A549 (cell line): ENCODE results near the gene KLHL36. TPM values are rescaled to one million over a fixed set of nuclear protein-coding genes. Genes with fewer than 3 reads are reported as not detected.

Experiments used
- ATAC-seq, 2 experiments: fragments of 200-7000 bp in 1 of 2; fragments of >200 bp in 1 of 2; cut with Nextera tagmentation in 1 of 2; cut with Tn5 transposase in 1 of 2; 3 replicates each; pipeline versions ENCODE4 v1.8.0 to v1.9.1; 2018 to 2020; ENCODE audit warnings: mild to moderate bottlenecking in 1 of 2, moderate library complexity in 1 of 2
- CTCF ChIA-PET: fragments of 300-600 bp; sonication (Branson Sonifier 250); formaldehyde crosslinking; extraction: SDS; loops from one replicate; lab custom pipeline; 2021; ENCODE audit warnings: antibody characterized with exemption, inconsistent platforms; lab: Yijun Ruan, JAX
- POLR2A ChIA-PET: fragments of 350-600 bp; formaldehyde crosslinking; extraction: SDS; loops from one replicate; lab custom pipeline; 2021; ENCODE audit warnings: antibody characterized with exemption, inconsistent platforms; lab: Yijun Ruan, JAX
- DNase-seq, 2 experiments: peaks; one replicate each; pipeline versions ENCODE4 v3.0.0 to v3.0.0-alpha.2; 2011 to 2016; ENCODE audit warnings: low read depth in 1 of 2, low spot score in 1 of 2
- FAIRE-seq: peaks from 2 replicates; lab custom pipeline; 2011; peaks lifted over from hg19 to GRCh38; lab: Jason Lieb, UNC
- H3K27ac ChIP-seq, 2 experiments: fragments of >200 bp; sonication (Bioruptor Twin); formaldehyde crosslinking; 3 replicates each; pipeline ENCODE4 v1.5.1; 2016 to 2017
- H3K4me1 ChIP-seq: fragments of >200 bp; sonication (Bioruptor Twin); formaldehyde crosslinking; 3 replicates; pipeline ENCODE4 v1.6.1; 2016
- H3K4me2 ChIP-seq: fragments of >200 bp; sonication (Bioruptor Twin); formaldehyde crosslinking; 3 replicates; pipeline ENCODE4 v1.6.1; 2016
- H3K4me3 ChIP-seq: fragments of >200 bp; sonication (Bioruptor Twin); formaldehyde crosslinking; 3 replicates; pipeline ENCODE4 v1.5.1; 2016
- H3K9me3 ChIP-seq: fragments of >200 bp; sonication (Bioruptor Twin); formaldehyde crosslinking; 3 replicates; pipeline ENCODE4 v1.6.1; 2016
- BHLHE40 ChIP-seq: IDR thresholded peaks from 2 replicates; pipeline ENCODE4 v1.6.1; 2012; ENCODE audit warnings: low read depth, low read length, inconsistent platforms
- CBX2 ChIP-seq: fragments of 200-600 bp; sonication (generic); IDR thresholded peaks from 2 replicates; pipeline ENCODE4 v1.6.1; 2016; ENCODE audit warnings: low read depth, mild to moderate bottlenecking, borderline replicate concordance
- CEBPB ChIP-seq, 2 experiments: fragments of >200 bp in 1 of 2; sonication (Bioruptor Twin) in 1 of 2; formaldehyde crosslinking in 1 of 2; IDR thresholded peaks; 2 replicates each; pipeline ENCODE4 v1.6.1; 2012 to 2016
- CHD2 ChIP-seq: fragments of 150-350 bp; IDR thresholded peaks from 2 replicates; pipeline ENCODE4 v1.6.1; 2014; ENCODE audit warnings: low read length; ENCODE audit not compliant: partially characterized antibody
- CHD4 ChIP-seq: fragments of 200-600 bp; sonication (generic); IDR thresholded peaks from 2 replicates; pipeline ENCODE4 v1.6.1; 2016; ENCODE audit warnings: antibody characterized with exemption, mild to moderate bottlenecking, borderline replicate concordance
- EP300 ChIP-seq, 2 experiments: fragments of >200 bp; sonication (Bioruptor Twin); formaldehyde crosslinking; IDR thresholded peaks; 2 replicates in 1 of 2; 3 replicates in 1 of 2; pipeline ENCODE4 v1.6.1; 2016 to 2017
- FOXS1 ChIP-seq: fragments of 250-450 bp; sonication (Bioruptor Pico); IDR thresholded peaks from 2 replicates; pipeline ENCODE4 v1.5.0; 2020; ENCODE audit warnings: mild to moderate bottlenecking, moderate library complexity
- HOXA7 ChIP-seq: fragments of 250-450 bp; sonication (Bioruptor Pico); IDR thresholded peaks from 2 replicates; pipeline ENCODE4 v1.5.0; 2020; ENCODE audit warnings: mild to moderate bottlenecking, moderate library complexity
- JUN ChIP-seq, 2 experiments: fragments of >200 bp; sonication (Bioruptor Twin); formaldehyde crosslinking; IDR thresholded peaks; 2 replicates in 1 of 2; 3 replicates in 1 of 2; pipeline ENCODE4 v1.6.1; 2016 to 2017
- JUNB ChIP-seq: fragments of >200 bp; sonication (Bioruptor Twin); formaldehyde crosslinking; IDR thresholded peaks from 2 replicates; pipeline ENCODE4 v1.6.1; 2016
- KDM5A ChIP-seq: fragments of 200-600 bp; sonication (generic); IDR thresholded peaks from 2 replicates; pipeline ENCODE4 v1.6.1; 2016; ENCODE audit warnings: antibody characterized with exemption, mild to moderate bottlenecking
- MYC ChIP-seq: IDR thresholded peaks from 2 replicates; pipeline ENCODE4 v1.6.1; 2012; ENCODE audit warnings: mild to moderate bottlenecking, inconsistent platforms, low read length, improper control_type of control experiment, borderline replicate concordance
- NR3C1 ChIP-seq: fragments of >200 bp; sonication (Bioruptor Twin); formaldehyde crosslinking; IDR thresholded peaks from 3 replicates; pipeline ENCODE4 v1.6.1; 2017
- PHF8 ChIP-seq: fragments of 200-600 bp; sonication (generic); IDR thresholded peaks from 2 replicates; pipeline ENCODE4 v1.6.1; 2016; ENCODE audit warnings: low read depth, mild to moderate bottlenecking, antibody characterized with exemption, moderate library complexity, borderline replicate concordance
- POLR2A ChIP-seq: IDR thresholded peaks from 2 replicates; pipeline ENCODE4 v1.6.1; 2012; ENCODE audit warnings: mild to moderate bottlenecking, low read length
- RARB ChIP-seq: fragments of 250-450 bp; sonication (Bioruptor Pico); IDR thresholded peaks from 2 replicates; pipeline ENCODE4 v1.8.0; 2021; ENCODE audit warnings: mild to moderate bottlenecking, moderate library complexity
- RNF2 ChIP-seq: fragments of 200-600 bp; sonication (generic); IDR thresholded peaks from 2 replicates; pipeline ENCODE4 v1.6.1; 2016; ENCODE audit warnings: low read depth, mild to moderate bottlenecking, antibody characterized with exemption, moderate library complexity, borderline replicate concordance
- SREBF2 ChIP-seq: fragments of 450-650 bp; IDR thresholded peaks from 2 replicates; pipeline ENCODE4 v1.6.1; 2014; ENCODE audit warnings: mild to moderate bottlenecking, moderate library complexity
- TFCP2L1 ChIP-seq: fragments of 250-450 bp; sonication (Bioruptor Pico); IDR thresholded peaks from 2 replicates; pipeline ENCODE4 v1.5.0; 2021; ENCODE audit warnings: mild to moderate bottlenecking
- ZFP36 ChIP-seq: fragments of 450-650 bp; IDR thresholded peaks from 2 replicates; pipeline ENCODE4 v1.6.1; 2014; ENCODE audit warnings: borderline replicate concordance; ENCODE audit not compliant: partially characterized antibody
- WGBS: methylation state at CpG from one replicate; pipeline ENCODE4 v1.1.6; 2017; ENCODE audit errors: missing lambda C conversion rate; 5-methylcytosine and 5-hydroxymethylcytosine counted together
- polyA plus RNA-seq, 4 experiments: library from polyadenylated mRNA; depleted of rRNA in 3 of 4; stranded (reverse); fragments of >200 nt; fragmentation: RNase III in 1 of 4; extraction: RNeasy Plus Mini Kit Qiagen cat#74134 plus additional on column Dnase treatment in 1 of 4; gene quantifications; 2 replicates in 3 of 4; 3 replicates in 1 of 4; pipeline ENCODE4 v1.2.3, GENCODE V29; 2011 to 2017
- TF ChIP-seq, protein P1 (sequence below): IDR thresholded peaks from 2 replicates; pipeline ENCODE4 v1.6.1; 2012
- TF ChIP-seq, protein P2 (sequence below): fragments of >200 bp; sonication (Bioruptor Twin); formaldehyde crosslinking; IDR thresholded peaks from 3 replicates; pipeline ENCODE4 v1.6.1; 2016
- TF ChIP-seq, protein P3 (sequence below): fragments of 200-600 bp; sonication (generic); IDR thresholded peaks from 2 replicates; pipeline ENCODE4 v1.6.1; 2016; ENCODE audit warnings: antibody characterized with exemption, mild to moderate bottlenecking, moderate library complexity
- TF ChIP-seq, protein P4 (sequence below): fragments of 250-450 bp; sonication (Bioruptor Pico); IDR thresholded peaks from 2 replicates; pipeline ENCODE4 v1.5.0; 2020; ENCODE audit warnings: low read depth, mild to moderate bottlenecking, moderate library complexity

KLHL36 gene
- polyA plus RNA-seq, 2 of the 4 experiments (the other 2 are of a cell fraction) = 20.0 to 21.0 TPM

DNA sequence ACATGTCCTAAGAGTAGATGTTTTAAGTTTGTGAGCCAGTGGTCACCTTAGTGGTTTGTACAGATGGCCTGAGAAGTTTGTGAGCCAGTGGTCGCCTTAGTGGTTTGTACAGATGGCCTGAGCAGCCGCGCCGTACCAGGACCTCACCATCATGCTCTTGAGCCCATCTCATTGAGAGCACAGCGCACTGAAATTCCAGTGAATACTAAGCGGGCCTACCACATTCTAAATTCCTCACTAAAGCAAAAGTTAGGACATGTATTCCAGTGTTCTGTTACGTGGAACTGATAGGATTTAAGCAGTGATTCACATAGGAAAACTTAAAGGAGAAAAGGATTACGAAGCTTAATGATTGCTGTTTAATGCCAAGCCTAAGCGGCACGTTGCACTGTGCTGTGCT lies 55.4 kb downstream of the KLHL36 start:
- DNase-seq (no peak), FAIRE-seq (no peak), ATAC-seq (no peak)
- WGBS = 88% methylated on average over 10 of the region's 10 CpGs
- peaks cover 46% of the 10 kb centered on the region for H3K4me1 ChIP-seq
- H3K4me3 ChIP-seq = no peak overlapping the region
- POLR2A ChIA-PET = interaction anchor here (1.1 kb wide), 1 partner anchor 9 kb away, joined by 3 read pairs; no protein-coding TSS in a partner anchor
- H3K4me2 ChIP-seq = no peak overlapping the region
- no peak overlapping the region for H3K27ac ChIP-seq
- TF ChIP-seq HOXA7 (CRISPR knock-in tag) = no peak
- TF ChIP-seq EP300 (IDR thresholded peaks at IDR 0.05) = no peak
- no peak for TF ChIP-seq KDM5A
- no peak for TF ChIP-seq BHLHE40
- TF ChIP-seq, protein P1, sequence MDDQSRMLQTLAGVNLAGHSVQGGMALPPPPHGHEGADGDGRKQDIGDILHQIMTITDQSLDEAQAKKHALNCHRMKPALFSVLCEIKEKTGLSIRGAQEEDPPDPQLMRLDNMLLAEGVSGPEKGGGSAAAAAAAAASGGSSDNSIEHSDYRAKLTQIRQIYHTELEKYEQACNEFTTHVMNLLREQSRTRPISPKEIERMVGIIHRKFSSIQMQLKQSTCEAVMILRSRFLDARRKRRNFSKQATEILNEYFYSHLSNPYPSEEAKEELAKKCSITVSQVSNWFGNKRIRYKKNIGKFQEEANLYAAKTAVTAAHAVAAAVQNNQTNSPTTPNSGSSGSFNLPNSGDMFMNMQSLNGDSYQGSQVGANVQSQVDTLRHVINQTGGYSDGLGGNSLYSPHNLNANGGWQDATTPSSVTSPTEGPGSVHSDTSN = no peak
- TF ChIP-seq, protein P2, sequence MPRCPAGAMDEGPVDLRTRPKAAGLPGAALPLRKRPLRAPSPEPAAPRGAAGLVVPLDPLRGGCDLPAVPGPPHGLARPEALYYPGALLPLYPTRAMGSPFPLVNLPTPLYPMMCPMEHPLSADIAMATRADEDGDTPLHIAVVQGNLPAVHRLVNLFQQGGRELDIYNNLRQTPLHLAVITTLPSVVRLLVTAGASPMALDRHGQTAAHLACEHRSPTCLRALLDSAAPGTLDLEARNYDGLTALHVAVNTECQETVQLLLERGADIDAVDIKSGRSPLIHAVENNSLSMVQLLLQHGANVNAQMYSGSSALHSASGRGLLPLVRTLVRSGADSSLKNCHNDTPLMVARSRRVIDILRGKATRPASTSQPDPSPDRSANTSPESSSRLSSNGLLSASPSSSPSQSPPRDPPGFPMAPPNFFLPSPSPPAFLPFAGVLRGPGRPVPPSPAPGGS = no peak
- TF ChIP-seq FOXS1 (CRISPR knock-in tag) = no peak
- TF ChIP-seq CBX2 = no peak
- no peak for TF ChIP-seq SREBF2
- no peak for TF ChIP-seq ZFP36
- TF ChIP-seq RNF2 = no peak
- no peak for TF ChIP-seq CEBPB (IDR thresholded peaks at IDR 0.05)
- TF ChIP-seq MYC = no peak
- TF ChIP-seq JUNB = no peak
- H3K9me3 ChIP-seq = no peaks in the 10 kb centered on the region
- CTCF ChIA-PET = interaction anchor here (0.9 to 5.1 kb wide), 7 partner anchors 8 to 51 kb away, joined by 3 to 40 read pairs (median 3); no protein-coding TSS in a partner anchor

DNA sequence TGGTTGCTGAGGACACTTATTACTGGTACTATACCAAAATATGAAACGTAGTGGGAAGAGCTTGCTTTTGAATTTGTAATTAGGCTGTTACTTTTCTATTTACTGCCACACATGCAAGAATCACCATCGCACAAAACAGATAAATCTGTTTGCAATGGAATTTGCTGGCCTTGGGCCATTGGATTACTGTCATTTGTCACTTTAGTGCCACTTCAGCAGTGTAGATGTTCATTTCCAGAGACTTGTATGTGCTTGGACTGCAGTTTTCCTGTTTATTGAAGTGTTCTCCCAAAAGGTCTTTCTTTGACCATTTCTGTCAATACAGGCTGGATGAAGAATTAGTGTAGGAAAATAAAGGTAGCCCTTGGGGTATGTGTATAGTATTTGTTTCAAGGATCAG lies 55.9 kb downstream of the KLHL36 start:
- FAIRE-seq (no peak), DNase-seq (no peak), ATAC-seq (no peak)
- Histone ChIP-seq H3K9me3 (no peaks in the 10 kb centered on the region), H3K27ac (no peak overlapping the region), H3K4me3 (no peak overlapping the region), H3K4me2 (no peak overlapping the region), H3K4me1 (peaks cover 44% of the 10 kb centered on the region)
- no peak for TF ChIP-seq CHD2
- no peak for TF ChIP-seq JUN (IDR thresholded peaks at IDR 0.05)
- no peak for TF ChIP-seq CHD4
- no peak for TF ChIP-seq RARB
- no peak for TF ChIP-seq KDM5A
- TF ChIP-seq NR3C1 = no peak
- TF ChIP-seq TFCP2L1 = no peak
- TF ChIP-seq, protein P3, sequence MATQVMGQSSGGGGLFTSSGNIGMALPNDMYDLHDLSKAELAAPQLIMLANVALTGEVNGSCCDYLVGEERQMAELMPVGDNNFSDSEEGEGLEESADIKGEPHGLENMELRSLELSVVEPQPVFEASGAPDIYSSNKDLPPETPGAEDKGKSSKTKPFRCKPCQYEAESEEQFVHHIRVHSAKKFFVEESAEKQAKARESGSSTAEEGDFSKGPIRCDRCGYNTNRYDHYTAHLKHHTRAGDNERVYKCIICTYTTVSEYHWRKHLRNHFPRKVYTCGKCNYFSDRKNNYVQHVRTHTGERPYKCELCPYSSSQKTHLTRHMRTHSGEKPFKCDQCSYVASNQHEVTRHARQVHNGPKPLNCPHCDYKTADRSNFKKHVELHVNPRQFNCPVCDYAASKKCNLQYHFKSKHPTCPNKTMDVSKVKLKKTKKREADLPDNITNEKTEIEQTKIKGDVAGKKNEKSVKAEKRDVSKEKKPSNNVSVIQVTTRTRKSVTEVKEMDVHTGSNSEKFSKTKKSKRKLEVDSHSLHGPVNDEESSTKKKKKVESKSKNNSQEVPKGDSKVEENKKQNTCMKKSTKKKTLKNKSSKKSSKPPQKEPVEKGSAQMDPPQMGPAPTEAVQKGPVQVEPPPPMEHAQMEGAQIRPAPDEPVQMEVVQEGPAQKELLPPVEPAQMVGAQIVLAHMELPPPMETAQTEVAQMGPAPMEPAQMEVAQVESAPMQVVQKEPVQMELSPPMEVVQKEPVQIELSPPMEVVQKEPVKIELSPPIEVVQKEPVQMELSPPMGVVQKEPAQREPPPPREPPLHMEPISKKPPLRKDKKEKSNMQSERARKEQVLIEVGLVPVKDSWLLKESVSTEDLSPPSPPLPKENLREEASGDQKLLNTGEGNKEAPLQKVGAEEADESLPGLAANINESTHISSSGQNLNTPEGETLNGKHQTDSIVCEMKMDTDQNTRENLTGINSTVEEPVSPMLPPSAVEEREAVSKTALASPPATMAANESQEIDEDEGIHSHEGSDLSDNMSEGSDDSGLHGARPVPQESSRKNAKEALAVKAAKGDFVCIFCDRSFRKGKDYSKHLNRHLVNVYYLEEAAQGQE = no peak
- no peak for TF ChIP-seq MYC
- TF ChIP-seq, protein P4, sequence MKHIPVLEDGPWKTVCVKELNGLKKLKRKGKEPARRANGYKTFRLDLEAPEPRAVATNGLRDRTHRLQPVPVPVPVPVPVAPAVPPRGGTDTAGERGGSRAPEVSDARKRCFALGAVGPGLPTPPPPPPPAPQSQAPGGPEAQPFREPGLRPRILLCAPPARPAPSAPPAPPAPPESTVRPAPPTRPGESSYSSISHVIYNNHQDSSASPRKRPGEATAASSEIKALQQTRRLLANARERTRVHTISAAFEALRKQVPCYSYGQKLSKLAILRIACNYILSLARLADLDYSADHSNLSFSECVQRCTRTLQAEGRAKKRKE (CRISPR knock-in tag) = no peak
- no peak for TF ChIP-seq PHF8
- TF ChIP-seq POLR2A = no peak
- no peak for TF ChIP-seq JUNB
- 93% methylated on average over 2 of the region's 2 CpGs for WGBS
- POLR2A ChIA-PET = no interaction called here
- CTCF ChIA-PET = interaction anchor here (0.6 to 5.1 kb wide), 5 partner anchors 8 to 50 kb away, joined by 3 to 40 read pairs (median 10); no protein-coding TSS in a partner anchor
